Epithelial cell of prostate (primary cell): Measurements from ENCODE around the gene APH1B.
A peak's percentile ranks its signal among the peaks of the same experiment; 100 is the strongest.
"Not testable (repeated sequence)": the region's sequence is repeated elsewhere in the genome, so short reads cannot be mapped to it uniquely, and the experiment has no call there.

Experiments used
- DNase-seq: peaks from one replicate; pipeline ENCODE4 v3.0.0-alpha.2; 2011; ENCODE audit warnings: low read depth, low spot score
- H3K27ac ChIP-seq: fragments of 450-650 bp; 2 replicates; pipeline ENCODE4 v1.5.1; 2017; ENCODE audit warnings: mild to moderate bottlenecking

APH1B gene

DNA sequence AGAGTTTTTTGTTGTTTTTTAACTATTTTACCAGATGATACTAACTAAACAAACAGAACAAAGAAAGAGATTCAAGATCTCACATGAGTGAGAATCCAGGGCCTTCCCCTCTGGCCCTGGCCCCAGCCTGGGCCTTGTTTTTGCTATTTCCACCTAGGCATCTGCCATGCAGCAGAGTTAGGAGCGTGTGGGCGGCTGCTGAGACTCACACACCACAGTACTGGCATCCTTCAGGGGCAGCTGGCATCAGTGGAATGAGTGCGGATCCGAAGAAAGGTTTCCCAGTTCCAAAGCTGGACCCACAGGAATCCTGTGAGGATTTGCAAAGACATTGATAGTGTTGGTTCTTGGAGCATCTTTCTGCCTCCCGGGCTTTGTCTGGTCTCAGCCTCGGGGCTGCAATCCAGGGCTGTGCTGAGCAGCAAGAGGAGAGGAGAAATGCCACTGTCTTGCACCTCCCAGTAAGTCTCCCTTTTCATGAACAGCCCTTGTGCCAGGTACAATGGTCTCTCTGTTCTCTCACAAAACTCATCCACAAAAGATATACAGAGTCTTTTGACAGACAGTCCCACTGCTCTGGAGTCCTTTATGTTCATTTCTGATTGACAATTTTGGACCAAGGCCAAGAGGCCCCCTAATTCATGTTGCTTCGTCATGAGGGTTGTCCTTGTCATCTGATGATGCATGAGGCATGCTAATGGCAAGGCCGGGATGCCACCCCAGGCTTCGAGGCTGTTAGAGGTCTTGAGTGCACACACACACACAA, 46.6 kb downstream of the APH1B start:
- no peak for DNase-seq
- no peak overlapping the region for H3K27ac ChIP-seq

DNA sequence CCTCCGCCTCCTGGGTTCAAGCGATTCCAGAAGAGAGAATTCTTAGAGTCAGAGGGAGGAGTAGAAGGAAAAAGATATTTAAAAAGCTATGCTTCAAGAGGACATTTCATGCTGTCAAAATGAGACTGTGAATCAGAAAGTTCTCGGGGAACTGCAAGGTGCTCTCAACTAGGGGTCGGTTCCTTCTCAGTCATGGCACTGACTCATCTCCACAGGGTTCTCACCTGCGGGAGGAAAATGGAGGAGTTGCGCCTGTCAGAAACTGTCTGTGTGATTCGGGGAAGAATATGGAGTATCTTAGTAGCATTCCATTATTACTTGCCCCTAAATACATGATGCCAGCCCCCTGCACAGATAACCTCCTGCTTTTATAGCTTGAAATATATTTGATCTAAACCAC, 47.4 kb downstream of the APH1B start:
- no peak overlapping the region for H3K27ac ChIP-seq

DNA sequence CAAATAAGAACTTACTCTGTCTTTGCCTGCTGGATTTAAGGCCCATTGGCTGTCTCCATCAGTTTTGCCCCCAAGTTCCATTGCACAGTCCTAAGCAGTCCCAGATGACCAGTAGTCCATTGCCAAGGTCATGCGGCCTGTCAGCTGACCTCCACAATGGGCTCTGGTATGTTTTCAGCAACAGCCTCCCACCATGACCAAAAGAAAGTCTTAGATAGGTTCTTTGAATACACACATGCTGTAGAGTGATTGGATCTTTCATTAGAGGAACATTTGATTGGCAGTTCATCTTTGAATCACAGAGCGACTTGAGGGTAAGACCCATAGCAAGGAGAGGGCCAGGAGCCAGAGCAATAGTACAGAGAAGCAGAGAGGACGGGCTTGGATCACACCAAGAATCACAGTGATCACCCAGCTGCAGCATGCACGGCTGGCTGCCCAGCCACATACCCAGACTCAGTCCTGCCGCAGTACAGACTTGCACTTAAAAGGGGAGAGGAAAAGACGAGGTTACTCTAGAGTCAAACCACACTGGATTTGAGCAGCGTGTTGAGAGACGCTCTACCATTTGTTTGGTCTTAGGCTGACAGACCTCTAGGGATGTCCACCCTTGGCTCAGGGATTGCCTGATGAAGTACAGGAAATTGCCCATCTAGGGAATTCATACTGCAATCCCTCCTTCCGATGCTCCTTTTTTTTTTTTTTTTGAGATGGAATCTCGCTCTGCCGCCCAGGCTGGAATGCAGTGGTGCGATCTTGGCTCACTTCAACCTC, 50.4 kb downstream of the APH1B start:
- DNase-seq: no peak
- no peak overlapping the region for H3K27ac ChIP-seq

More for the DNA sequence above, 47.4 kb downstream of the APH1B start:
- DNase-seq: no peak

DNA sequence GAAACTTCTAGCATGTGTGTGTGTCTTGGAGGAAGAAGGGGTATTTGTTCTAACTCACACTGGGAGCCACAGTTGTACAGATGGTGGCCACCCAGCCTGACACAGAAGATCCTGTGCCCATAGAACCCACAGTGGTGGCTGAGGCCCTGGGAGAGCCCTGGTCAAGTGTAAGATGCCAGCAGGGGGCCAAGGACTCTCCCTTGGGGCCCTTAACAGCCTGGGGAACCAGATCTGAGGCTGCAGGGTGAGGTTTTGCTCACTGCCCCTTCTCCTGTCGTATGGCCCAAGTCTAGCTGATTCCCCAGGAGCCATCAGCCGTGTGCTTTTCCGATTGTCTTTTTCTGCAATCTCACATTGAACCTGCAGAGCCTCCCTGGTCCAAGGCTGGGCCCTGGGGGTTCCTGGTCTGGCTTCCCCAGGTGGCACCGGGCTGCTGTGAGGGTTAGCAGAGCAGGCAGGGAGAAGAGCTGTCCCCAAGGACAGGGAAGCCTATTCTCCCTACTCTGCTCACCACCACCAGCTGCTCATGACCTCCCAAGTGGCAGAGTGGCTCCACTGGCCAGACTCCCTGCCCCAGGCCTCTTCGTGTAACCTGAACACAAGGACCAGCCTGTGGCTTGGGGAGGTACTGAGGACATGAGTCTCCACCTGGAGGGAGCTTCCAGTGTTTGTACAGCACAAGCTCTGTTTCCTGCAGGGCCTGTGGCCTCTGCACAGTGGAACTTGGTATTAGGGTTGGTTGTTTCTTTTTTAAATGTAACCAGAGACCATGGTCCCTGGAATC, 52.4 kb downstream of the APH1B start:
- no peak for DNase-seq

DNA sequence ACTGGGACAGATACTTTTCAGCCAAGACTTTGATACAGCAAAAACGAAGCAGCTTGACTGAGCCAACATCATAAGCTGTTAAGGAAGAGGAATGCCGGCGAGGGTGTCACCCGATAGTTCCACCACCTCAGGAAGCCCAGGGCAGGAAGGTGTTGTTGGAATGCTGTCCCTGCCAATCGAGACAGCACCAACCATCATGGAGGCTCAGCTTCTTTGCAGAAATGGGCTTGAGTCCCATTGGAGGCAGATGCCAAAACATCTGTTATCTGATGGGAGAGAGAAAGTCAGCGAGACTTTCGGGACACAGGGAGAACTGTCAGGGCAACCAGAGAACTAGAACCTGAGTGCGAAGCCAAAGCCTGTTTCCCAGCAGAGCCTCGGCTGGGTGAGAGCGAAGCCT, 53.5 kb downstream of the APH1B start:
- no peak for DNase-seq
- H3K27ac ChIP-seq: peak overlapping the region; percentile 59

More for the DNA sequence above, 52.4 kb downstream of the APH1B start:
- H3K27ac ChIP-seq: no peak overlapping the region

DNA sequence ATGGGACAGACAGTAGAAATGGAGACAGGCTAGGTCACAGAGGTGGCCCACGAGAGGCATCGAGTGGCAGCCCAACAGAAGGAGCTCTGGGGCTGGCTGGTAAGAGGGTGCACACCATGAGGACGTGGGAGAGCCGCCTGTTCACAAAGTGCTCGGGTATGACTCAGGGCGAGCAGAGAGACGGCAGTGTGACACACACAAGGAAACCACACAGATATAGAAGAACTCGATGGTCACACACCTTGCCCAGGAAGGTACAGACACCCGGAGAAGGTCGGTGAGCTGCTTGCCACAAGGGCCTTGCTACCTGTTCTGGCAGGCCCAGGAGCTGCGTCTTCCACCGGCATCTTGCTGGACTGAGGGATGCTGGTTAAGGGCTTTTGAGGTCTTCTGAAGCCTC, 54.1 kb downstream of the APH1B start:
- peak overlapping the region; percentile 59 for H3K27ac ChIP-seq
- DNase-seq: peak; percentile 79

DNA sequence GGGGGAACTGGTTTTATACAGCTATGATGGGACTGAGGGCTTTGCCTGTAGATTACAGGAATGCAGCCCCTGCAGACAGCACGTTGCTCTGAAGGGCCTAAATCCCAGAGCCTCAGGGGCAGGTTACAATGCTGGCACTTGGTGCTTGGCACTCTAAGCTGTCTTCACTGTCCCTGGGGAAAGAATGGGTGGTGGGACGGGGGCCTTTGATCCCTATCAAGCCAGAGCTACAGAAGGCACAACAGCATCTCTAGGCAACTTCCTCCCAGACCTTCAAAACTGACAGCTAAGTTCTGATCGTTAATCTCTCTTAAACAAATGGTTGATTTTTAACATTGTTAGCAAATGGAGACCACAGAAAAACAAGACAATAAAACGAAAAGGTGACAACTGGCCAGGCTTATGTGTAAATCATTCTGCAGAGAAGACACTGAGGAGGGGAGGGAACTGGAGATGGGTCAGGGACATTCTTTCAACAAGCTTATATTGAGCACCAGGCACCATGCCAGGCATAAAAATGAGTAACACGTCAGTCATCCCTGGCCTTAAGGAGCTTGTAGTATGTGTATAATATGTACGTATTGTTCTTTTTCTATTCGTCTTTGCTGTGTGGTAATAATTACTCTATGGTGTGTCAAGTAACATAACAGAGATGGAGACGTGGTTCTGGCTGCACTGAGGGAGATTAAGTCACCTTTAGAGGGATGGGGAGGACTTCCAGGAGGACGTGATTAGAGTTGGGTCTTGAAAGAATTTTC, 55.1 kb downstream of the APH1B start:
- peak overlapping the region; percentile 59 for H3K27ac ChIP-seq
- DNase-seq: peak; percentile 84

DNA sequence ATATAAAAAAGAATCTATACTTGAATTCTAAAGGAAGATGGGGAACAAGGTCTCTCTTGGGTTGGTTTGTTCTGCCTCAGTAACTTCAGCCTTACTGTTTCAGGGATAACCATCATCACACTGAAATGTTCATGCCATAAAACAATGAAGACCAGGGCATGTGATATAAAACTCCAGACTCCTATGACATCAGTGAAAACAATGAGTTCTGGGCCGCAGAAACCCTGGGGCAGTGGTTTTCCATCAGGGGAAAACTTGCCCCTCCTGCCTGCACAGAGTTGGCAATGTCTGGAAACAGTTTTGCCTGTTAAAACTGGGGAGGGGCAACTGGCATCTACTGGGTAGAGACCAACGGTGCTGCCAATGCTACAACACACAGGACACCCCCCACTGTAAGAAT, 57.4 kb downstream of the APH1B start:
- no peak for DNase-seq
- no peak overlapping the region for H3K27ac ChIP-seq

DNA sequence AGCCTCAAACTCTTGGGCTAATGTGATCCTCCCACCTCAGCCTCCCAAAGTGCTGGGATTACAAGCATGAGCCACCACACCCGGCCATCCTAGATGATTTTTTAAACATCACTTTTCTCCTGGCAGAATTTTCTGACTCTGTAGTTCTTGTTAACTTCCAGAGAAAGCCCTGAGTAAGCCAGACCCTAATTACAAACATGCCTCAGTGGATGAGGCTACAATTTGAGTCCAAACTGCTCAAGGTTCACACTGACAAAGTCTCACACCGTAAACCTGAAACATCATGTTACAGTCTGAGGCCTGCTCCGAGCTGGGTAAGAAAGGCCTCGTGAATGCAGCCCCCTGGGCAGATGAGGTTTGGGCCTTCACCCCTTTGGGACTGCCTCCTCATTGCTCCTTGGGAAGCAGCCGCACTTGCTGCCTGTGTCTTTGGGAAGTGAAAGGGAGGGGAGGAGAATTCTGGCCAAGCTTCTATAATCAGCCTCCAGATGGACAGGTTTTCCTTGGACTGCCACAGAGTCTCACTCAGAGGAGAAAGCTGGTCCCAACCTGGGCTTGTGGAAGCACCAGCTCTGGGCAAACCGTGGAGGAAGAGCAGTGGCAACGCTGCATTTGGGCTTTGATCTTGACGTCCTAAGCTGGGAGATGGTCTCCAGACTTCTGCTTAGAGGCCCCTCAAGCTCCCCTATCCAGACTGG, 58.3 kb downstream of the APH1B start:
- DNase-seq: no peak
- no peak overlapping the region for H3K27ac ChIP-seq

DNA sequence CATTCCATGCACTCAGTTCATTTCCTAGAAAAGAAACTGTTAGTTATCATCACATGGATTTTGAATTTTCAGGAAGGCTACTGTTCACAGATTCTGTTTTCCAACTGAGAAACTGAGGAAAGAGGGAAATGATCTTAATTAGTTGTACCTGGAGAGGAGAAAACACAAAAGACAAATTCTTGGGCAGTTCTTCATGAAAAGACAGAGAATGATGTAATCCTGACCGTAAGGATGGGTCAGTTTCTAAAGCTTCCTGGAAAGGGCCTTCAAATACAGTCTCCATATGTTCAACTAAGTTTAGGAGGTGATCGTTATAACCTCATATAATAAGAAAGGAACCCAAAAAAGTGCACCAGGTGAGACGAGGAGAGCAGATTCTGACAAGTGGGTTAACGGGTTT, 59.6 kb downstream of the APH1B start:
- DNase-seq: no peak
- H3K27ac ChIP-seq: no peak overlapping the region

DNA sequence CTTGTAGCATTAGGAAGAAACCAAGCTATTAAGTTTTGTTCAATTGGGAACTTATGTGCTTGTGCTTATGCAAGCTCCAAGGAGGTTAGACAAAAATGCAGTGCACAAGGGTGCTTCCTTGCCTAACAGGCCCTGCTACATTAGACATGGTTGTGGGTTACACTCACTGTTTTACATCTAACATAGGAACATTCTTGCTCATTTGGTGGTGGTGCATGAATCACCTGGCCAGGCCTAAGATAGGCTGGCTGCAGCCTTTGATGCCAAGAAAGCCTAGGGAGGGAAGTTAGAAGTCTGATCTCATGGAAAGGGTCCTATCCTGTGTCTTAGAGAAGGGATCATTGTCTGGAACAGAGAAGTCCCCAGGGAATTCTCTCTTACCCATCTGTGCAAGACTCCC, 60.8 kb downstream of the APH1B start:
- peak; percentile 80 for DNase-seq
- peak overlapping the region; percentile 44 for H3K27ac ChIP-seq

DNA sequence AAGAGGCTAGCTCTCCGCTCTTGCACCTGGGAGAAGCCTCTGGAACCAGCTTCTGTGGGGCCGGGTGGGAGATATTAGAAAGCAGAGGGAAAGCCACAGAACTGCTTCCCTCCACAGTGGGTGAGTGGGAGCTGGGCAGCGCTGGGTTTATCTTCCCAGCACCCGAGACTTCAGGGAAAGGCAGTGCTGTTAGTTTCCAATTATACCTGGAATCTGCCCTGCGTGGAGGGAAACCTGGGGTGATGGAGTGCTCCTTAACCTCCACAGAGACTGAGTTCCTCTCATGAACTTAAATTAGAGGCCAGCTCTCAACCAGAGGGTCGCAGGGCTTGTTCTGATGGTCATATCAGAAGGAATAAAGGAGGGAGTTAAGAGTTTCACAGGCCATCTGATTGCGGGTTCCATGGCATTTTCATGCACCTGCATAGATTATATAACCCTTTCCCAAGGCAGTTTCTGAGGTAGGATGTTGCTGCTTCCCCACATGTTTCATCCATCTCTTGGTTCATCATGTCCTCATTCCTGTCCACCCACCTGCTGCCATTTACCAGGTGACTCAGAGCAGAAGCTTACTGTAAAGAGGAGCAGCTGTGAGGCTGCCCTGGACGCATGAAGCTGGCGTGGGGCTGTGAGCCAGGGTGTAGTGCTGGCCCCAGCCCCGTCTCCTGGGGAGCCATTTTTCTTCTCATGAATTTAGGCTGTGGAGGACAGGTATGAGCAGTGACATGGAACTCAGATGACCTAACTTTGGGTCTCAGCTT, 61.8 kb downstream of the APH1B start:
- H3K27ac ChIP-seq: peak overlapping the region; percentile 44
- peak; percentile 39 for DNase-seq

DNA sequence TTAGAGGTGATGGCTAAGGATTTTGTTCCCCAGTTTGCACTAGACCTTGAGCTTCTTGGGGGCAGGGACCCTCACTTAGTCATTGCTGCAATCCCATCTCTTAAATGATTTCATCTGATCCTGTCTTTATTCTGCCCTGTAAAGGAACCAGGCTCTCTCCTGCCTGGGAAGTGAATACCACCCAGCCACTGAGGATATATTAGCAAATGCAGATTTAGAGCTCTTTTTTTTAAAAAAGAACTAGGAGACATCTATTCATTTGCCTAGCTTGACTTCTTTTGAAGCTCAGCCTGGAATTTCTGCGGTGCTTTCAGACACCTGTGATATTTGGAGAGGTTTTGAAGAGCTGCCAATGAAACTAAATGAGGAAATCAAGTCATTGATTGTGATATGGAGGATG, 62.4 kb downstream of the APH1B start:
- H3K27ac ChIP-seq: no peak overlapping the region
- no peak for DNase-seq

DNA sequence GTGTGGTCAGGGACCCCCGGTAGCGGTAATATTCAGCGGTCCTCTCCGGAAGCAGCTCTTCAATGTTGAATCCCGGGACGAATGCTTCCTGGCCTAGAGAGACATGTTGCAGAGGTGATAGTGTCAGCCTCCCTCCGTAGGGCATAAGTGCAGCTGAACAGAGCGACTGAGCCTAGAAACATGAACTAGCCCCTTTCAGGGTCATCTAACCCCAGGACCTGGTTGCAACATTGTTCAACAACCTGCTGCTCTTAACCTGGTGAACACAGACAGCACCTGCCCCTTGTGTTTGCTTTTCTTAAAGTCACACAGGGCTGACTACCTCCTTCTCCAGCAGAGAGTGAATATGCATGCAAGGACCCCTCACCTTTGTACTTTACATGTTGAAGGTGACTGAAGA, 62.9 kb downstream of the APH1B start:
- H3K27ac ChIP-seq: no peak overlapping the region
- no peak for DNase-seq

DNA sequence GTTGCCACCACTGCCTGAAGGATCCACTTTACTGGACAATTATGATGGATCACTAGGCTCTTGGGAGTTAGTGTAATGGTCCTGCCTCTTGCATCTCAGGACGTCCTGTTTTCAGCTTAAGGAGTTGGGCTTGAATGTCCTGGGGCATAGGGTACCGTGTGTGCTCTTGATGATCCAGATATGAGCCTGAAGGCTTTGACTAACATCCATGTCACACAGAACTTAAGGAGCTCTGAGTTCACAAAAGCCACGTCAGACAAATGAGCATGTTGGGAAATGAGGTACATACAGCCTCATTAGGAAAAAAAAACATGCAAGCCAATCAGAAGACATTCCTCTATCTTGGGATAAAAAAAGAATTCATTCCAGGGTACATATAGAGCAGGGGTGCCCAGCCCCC, 63.5 kb downstream of the APH1B start:
- no peak for DNase-seq

DNA sequence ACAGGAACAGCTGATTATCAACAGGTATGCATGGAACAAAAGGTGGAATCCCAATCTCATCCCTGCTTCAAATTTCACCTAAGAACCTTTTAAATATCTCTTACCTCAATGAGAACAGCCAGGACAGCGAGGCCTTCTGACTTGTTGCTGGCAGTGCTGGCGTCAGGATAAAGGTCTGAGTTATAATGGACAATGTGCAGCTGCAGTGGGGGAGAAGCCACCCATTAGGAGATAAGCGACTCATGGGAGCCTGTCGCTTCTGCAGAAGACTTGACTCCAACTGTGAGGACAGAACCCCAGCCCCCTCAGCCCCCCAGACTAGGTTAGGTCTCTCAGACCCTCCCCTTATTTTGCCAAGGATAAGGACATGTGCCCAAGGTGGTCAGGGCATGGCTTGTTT, 64.5 kb downstream of the APH1B start:
- H3K27ac ChIP-seq: no peak overlapping the region
- DNase-seq: no peak

More for the DNA sequence above, 63.5 kb downstream of the APH1B start:
- peak overlapping the region; percentile 21 for H3K27ac ChIP-seq

DNA sequence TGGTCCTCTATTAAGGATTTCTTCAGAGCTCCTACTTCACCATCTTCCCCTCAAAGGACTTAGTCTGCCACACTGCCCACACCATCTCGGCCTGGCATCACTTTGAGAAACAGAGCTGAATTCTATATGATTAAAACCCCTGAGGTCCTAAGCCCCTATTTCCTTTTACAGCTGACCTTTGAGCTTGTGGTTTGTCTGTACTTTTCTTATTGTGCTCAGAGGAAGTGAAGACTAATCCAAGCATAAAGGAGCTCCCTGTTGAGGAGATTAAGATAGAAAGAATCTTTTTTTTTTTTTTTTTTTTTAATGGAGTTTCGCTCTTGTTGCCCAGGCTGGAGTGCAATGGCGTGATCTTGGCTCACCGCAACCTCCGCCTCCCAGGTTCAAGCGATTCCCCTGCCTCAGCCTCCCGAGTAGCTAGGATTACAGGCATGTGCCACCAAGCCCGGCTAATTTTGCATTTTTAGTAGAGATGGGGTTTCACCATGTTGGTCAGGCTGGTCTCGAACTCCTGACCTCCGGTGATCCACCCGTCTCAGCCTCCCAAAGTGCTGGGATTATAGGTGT, 65.7 kb downstream of the APH1B start:
- not testable (repeated sequence) for DNase-seq, H3K27ac ChIP-seq

DNA sequence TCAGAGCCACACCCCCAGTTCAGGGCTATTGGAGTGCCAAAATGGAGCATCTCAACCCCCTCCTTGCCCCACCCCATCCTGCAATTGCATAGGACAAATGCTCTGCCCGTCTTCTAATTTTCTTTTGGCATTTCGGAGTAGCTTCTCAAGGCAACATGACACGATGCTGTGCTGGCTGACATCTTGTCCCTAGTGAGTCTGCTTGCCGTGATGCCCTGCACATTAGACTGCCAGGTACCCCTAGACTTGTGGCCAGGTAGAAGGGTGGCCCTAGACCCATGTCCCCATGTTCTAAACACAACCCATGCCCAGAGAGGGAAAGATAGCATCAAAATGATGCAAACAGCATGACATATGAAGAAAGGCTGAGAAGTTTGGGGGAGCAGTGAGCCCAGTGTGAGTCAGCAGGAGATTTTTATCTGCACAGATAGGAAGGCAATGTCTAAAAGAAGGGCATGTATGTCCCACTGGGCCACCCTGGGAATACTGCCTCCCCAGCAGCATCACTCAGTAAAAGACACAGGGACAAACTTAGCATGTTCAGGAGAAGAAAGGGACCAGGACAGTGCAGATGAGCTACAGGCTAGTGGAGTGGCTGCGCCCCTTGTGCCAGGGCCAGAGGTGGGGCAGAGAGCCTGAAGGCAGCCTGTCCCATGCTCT, 67.5 kb downstream of the APH1B start:
- no peak overlapping the region for H3K27ac ChIP-seq
- DNase-seq: no peak
